MM.1S (cell line): ENCODE measurements around the gene MYL5.

ENCODE experiments used
- EZH2 ChIP-seq: fragments of 300-600 bp; sonication (generic); optimal IDR thresholded peaks from 2 replicates; pipeline ENCODE3; 2017; ENCODE audit warnings: low read depth, mild to moderate bottlenecking, antibody characterized with exemption, low read length, mixed read lengths
- TF ChIP-seq, protein P1 (sequence below): fragments of 300-600 bp; sonication (generic); IDR thresholded peaks from 2 replicates; pipeline ENCODE4 v1.5.1; 2016; ENCODE audit warnings: antibody characterized with exemption, low read length, mixed read lengths

GRCh38 chr4:714087-714486 is 39.7 kb downstream of the MYL5 start:
- TF ChIP-seq, protein P1, sequence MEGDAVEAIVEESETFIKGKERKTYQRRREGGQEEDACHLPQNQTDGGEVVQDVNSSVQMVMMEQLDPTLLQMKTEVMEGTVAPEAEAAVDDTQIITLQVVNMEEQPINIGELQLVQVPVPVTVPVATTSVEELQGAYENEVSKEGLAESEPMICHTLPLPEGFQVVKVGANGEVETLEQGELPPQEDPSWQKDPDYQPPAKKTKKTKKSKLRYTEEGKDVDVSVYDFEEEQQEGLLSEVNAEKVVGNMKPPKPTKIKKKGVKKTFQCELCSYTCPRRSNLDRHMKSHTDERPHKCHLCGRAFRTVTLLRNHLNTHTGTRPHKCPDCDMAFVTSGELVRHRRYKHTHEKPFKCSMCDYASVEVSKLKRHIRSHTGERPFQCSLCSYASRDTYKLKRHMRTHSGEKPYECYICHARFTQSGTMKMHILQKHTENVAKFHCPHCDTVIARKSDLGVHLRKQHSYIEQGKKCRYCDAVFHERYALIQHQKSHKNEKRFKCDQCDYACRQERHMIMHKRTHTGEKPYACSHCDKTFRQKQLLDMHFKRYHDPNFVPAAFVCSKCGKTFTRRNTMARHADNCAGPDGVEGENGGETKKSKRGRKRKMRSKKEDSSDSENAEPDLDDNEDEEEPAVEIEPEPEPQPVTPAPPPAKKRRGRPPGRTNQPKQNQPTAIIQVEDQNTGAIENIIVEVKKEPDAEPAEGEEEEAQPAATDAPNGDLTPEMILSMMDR, result no peak
- no peak for TF ChIP-seq EZH2
